Endothelial cell of umbilical vein (primary cell): ENCODE data around the gene PTPRK.

Experiments
- CTCF ChIP-seq, 2 donors: IDR thresholded peaks; 1 replicate in 1 of 2; 2 replicates in 1 of 2; pipeline ENCODE4 v1.5.1; 2011; ENCODE audit warnings: low read length in 2 of 2, mild to moderate bottlenecking in 2 of 2, moderate library complexity in 2 of 2, control low read depth in 1 of 2, inconsistent platforms in 1 of 2, low read depth in 1 of 2; ENCODE audit not compliant: insufficient read depth in 1 of 2; ENCODE audit errors: extremely low read depth in 1 of 2
- JUN ChIP-seq: IDR thresholded peaks from 2 replicates; pipeline ENCODE4 v1.6.1; 2011; ENCODE audit warnings: borderline replicate concordance, low read depth; ENCODE audit not compliant: insufficient read length, insufficient read depth

- TF ChIP-seq CTCF (IDR thresholded peaks at IDR 0.05; ENCODE audit: extremely low read depth in 1 of 2, insufficient read depth in 1 of 2, low read depth in 1 of 2, low read length in 2 of 2) (no peak), JUN (no peak)
These were observed 111.4 kb downstream of the PTPRK start for GRCh38 chr6:128409003-128409402.
